HAP-1 (cell line): ENCODE measurements around the gene LRRC3C.
A peak's percentile ranks its signal among the peaks of the same experiment; 100 is the strongest.

Source experiments
- DNase-seq, 2 experiments: peaks; one replicate each; pipeline ENCODE4 v3.0.0-alpha.2; 2016 to 2020; ENCODE audit warnings: low spot score in 2 of 2
- H3K27me3 ChIP-seq: fragments of 250-450 bp; sonication (Bioruptor Pico); 2 replicates; pipeline ENCODE4 v1.5.1; 2020; ENCODE audit warnings: low read depth, mild to moderate bottlenecking, moderate library complexity
- H3K36me3 ChIP-seq: fragments of 250-450 bp; sonication (Bioruptor Pico); replicated peaks from 2 replicates; pipeline ENCODE4 v1.5.1; 2020; ENCODE audit warnings: mild to moderate bottlenecking
- H3K4me1 ChIP-seq: fragments of 250-450 bp; sonication (Bioruptor Pico); 2 replicates; pipeline ENCODE4 v1.5.1; 2020; ENCODE audit warnings: mild to moderate bottlenecking
- H3K4me3 ChIP-seq: fragments of 250-450 bp; sonication (Bioruptor Pico); 2 replicates; pipeline ENCODE4 v1.5.1; 2020; ENCODE audit warnings: mild to moderate bottlenecking, moderate library complexity
- H3K9me3 ChIP-seq: fragments of 250-450 bp; sonication (Bioruptor Pico); 2 replicates; pipeline ENCODE4 v1.5.1; 2020; ENCODE audit warnings: mild to moderate bottlenecking, moderate library complexity
- in situ Hi-C: fragments of 300-500 bp; cut with MboI; formaldehyde crosslinking; loops from 3 replicates; pipeline ENCODE4 v1.14.3; 2020; ENCODE audit warnings: low sequenced_read_pairs, inconsistent platforms, mixed read lengths

Gene LRRC3C

DNA sequence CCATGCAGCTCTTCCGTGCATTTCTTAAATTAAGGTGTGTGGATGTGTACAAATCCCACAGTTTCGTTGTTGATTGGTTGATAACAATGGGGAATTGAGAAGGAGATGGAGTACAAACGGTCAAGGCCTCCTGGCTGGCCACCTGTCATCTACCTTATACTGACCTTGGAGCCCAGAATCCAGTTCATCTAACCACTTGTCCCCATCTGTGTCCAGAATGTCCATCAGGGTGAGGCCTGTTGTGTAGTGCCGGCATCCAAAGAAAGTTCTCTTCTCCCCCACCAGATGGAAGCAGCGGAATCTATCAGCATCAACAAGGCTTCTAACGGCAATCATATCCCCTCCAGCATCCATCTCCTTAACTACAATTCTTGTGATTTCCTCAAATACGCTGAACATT is 10.6 kb upstream of the LRRC3C start:
- in situ Hi-C loops, result no loop called here
- Histone ChIP-seq H3K9me3 (no peaks in the 10 kb centered on the region), H3K27me3 (no peaks in the 10 kb centered on the region), H3K36me3 (peaks cover under 1% of the 10 kb centered on the region; the same call in 1 of the 2 replicates), H3K4me3 (no peak overlapping the region), H3K4me1 (no peaks in the 10 kb centered on the region)
- no peak for DNase-seq

DNA sequence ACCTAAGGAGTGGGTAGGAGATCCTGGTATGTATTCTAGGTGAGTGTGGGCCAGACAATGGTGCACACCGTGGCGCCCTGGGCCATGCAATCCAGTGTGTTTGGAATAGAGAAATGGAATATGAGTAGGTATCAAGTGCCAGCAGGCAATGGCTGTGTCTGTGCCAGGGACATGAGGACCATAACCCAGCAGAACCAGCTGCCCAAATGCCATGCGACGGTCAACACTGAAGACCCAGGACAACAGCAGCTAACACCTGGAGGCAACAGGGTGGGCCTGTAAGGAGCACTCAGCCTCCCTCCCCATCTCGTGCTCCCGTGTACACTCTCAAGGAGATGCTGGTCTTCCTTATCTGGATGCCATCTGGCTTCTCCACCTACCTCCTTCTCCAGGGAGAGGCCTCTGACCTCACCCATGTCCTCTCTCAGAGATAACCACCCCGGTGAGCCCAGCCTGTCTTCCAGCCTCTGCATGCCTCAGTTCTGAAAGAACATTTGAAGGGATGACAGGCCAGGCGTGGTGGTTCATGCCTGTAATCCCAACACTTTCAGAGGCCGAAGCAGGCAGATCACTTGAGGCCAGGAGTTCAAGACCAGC is 8.3 kb upstream of the LRRC3C start:
- Histone ChIP-seq H3K9me3 (no peaks in the 10 kb centered on the region), H3K4me3 (no peak overlapping the region), H3K27me3 (no peaks in the 10 kb centered on the region), H3K4me1 (no peaks in the 10 kb centered on the region), H3K36me3 (peaks cover 16% of the 10 kb centered on the region)
- in situ Hi-C loops, result no loop called here
- DNase-seq, result no peak

DNA sequence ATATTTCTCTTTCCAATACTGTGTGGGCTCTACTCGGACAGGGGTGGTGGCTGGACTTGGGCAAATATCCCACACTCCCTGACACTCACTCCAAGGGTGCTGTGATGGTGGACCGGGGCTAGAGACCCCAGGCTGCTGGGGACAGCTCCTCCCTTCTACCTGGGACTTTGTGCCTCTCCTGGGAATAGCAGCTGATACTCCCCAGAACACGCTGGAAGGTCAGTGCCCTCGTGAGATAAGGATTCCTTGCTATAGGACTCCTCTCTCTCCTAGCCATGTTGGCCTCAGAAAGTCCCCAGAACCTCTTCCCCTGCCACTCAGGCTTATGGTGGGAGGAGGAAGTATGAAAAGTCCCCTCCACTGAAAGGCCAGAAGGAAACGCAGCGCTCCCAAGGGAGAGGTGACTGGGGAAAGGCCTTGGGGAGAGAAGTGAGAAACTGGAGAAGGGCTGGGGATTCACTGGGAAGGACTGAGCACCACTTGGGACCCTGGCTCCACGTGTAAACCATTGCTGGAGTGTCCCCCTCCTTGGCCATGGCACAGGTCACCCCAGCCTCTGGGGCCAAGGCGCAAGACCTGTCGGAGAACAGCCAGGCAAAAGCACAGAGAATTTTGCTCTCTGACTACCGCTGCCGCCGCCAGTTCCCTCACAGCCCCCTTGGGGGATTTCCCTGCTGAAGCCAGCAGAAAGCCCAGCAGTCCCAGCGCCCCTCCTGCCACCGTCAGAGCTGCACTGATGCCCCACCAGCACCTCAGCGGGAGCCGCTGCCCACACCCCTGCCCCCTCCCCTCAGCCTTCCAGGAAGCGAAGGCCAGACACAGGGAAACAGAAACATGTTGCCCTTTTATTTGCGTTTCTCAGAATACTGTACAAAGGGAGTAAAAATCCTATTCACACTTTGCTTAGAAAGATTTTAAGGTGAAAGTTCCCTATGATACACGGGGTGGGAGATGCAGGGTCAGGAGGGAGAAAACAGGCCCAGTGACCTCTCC is 7.0 kb upstream of the LRRC3C start:
- H3K4me1 ChIP-seq, result no peaks in the 10 kb centered on the region
- H3K4me3 ChIP-seq, result no peak overlapping the region
- H3K36me3 ChIP-seq, result peaks cover 16% of the 10 kb centered on the region
- DNase-seq, result no peak
- no peaks in the 10 kb centered on the region for H3K27me3 ChIP-seq
- in situ Hi-C loops, result no loop called here
- H3K9me3 ChIP-seq, result no peaks in the 10 kb centered on the region

DNA sequence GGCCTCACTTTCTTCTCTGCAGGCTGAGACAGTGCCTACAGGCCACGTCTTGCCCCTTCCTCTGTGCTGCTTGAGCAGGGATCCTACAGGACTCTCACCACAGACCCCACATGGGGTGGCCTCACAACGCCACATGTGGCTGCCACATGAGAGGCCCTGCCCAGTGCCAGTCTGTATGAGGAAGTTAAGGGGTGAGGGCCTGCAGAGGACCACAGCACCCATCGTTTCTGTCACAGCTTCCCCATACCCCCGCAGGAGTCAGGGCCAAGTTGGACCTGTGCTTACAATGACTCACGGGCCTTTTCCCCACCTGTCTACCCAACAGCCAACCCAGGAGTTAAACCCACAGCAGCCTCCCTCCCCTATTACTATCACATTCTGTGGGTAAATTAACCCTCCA is 6.2 kb upstream of the LRRC3C start:
- in situ Hi-C loops, result no loop called here
- Histone ChIP-seq H3K27me3 (no peaks in the 10 kb centered on the region), H3K36me3 (peaks cover 16% of the 10 kb centered on the region), H3K9me3 (no peaks in the 10 kb centered on the region), H3K4me1 (peaks cover 3% of the 10 kb centered on the region; the same call in 1 of the 2 replicates), H3K4me3 (no peak overlapping the region)
- no peak for DNase-seq

DNA sequence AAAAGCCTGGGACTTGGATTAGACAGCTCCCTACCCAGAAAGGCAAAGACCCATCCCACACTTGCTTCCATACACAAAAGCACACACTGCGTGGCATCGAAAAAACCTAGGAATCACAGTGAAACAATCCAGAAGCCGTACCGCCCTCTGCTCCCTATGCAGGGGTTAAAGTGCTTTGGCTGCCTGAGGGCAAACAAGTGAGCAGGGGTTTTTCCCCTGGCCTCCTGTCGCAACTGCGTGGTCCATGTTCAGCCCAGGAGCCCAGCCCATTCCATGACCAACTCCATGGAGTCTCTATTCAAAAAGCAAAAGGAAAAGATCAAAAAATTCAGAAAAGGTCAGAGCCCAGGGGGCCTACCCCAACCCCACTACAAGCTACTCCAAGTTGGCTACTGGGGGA is 5.5 kb upstream of the LRRC3C start:
- peaks cover 4% of the 10 kb centered on the region; the same call in 1 of the 2 replicates for H3K4me1 ChIP-seq
- H3K36me3 ChIP-seq, result peaks cover 16% of the 10 kb centered on the region
- DNase-seq, result no peak
- H3K4me3 ChIP-seq, result no peak overlapping the region
- H3K9me3 ChIP-seq, result no peaks in the 10 kb centered on the region
- H3K27me3 ChIP-seq, result no peaks in the 10 kb centered on the region
- in situ Hi-C loops, result no loop called here

DNA sequence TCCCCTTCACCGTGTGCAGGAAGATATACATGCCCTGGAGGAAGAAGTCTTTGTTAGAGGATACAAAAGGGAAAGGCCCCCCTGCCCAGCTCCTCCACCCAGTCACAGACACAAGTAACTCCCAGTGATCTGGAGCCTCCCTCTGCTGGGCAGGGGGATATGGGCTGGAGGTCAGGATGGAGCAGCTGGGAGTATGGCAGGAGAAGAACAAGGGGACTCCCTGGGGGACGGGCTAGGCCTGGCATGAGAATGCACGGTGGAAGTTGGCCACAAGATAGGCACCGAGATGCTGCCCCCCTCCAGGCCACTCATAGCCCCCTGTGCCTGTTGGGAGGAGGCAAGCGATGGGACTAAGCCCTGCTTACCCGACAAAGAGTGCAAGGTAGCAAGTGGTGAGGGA is 4.3 kb upstream of the LRRC3C start:
- Histone ChIP-seq H3K27me3 (no peaks in the 10 kb centered on the region), H3K4me3 (no peak overlapping the region), H3K9me3 (no peaks in the 10 kb centered on the region), H3K36me3 (peaks cover 16% of the 10 kb centered on the region), H3K4me1 (peaks cover 4% of the 10 kb centered on the region; the same call in 1 of the 2 replicates)
- in situ Hi-C loops, result no loop called here
- DNase-seq, result no peak

DNA sequence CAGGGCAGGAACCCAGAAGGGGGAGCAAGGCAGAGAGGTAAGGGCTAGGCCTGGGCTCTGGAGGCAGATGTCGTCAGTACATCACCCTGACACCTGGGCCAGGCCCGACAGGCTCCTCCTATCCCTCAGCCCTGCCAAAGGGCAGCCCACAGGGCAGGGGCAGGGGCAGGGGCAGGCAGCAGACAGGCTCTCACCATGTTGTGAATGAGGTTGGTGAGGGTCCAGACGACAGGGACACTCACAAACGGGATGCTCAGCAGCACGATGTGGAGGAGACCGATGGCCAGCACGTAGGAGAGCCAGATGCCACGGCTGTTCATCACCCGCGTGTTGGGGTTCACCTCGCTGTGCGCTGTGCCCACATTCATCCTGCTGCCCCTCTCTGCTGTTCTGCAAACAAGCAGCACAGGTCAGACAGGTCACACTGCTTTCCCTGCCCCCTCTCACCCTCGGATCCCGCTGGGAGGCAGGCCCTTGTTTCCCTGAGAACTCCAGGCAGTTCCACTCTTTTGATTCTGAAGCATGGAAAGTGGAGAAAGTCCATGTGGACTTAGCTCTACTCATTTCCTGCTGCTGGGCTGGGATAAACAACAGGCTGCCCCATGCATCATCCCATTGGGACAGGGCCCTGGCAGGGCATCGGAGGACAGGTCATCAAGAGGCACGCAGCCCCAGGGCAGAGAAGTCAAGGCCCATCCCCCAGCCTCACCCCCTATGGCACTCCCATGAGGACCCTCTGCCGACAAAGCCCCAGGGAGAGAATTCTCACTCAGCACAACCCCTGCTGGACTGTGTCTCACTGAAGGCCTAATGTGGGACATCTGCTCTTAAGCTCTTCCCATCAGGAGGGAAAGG is 3.5 kb upstream of the LRRC3C start:
- in situ Hi-C loops, result no loop called here
- Histone ChIP-seq H3K4me3 (no peak overlapping the region), H3K4me1 (peaks cover 6% of the 10 kb centered on the region; the same call in 1 of the 2 replicates), H3K9me3 (no peaks in the 10 kb centered on the region), H3K27me3 (no peaks in the 10 kb centered on the region), H3K36me3 (peaks cover 16% of the 10 kb centered on the region)
- no peak for DNase-seq

DNA sequence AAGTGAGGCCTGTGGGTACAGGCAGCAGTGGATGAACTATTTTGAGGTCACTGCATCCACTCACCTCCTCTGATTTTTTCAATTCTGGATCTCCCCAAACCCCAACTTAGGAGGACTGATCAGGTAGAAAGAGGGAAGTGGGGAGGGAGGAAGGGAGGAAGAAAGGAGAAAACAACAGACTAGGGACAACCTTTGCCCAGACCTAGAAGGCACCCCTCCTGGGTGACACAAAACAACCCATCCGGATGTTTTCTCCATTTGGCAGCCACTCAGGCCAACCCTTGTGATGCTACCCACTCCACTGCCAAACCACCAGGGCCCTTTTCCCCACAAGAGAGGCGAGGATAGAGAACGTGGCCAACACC is 2.9 kb upstream of the LRRC3C start:
- no peaks in the 10 kb centered on the region for H3K27me3 ChIP-seq
- H3K4me3 ChIP-seq, result no peak overlapping the region
- in situ Hi-C loops, result no loop called here
- H3K4me1 ChIP-seq, result peaks cover 6% of the 10 kb centered on the region; the same call in 1 of the 2 replicates
- DNase-seq, result no peak
- H3K9me3 ChIP-seq, result no peaks in the 10 kb centered on the region
- H3K36me3 ChIP-seq, result peaks cover 16% of the 10 kb centered on the region

DNA sequence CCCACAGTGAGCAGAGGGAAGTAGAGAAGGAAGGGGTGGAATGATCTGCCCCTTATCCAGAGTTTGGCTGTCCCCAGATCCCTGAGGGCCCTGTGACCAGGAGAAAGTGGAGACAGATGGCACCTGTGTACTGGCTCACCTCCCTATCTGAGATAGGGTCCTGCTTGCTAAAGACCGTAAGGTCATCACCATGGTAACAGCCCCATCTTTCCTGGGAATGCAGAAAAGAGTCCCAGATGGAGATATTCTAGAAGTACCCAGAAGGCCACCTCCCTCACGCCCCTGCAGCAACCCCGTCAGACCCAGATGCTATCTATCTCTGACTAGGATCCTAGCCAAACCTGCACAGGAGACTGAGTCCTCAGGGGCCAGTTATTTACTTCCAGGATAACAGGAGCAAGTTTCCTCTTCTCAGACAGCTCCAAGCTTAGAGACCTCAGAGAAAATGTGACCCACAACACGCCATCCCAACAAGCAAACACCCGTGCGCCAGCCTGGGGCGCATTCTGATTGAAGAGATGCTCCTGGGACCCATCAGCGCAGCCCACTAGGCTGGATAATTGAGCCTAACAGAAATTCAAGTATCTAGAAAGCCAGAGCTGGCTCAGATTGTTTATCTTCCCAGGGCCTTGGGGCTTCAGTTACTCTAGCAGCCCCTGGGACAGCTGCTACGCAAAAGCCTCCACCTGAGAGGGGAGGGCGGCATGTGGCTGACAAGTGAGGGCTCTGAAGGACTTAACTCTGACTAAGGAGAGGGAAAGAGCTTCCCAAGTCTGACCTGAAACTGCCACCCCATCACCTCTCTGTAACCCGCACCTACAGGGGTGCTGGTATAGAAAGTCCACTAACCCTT is 2.0 kb upstream of the LRRC3C start:
- no peak overlapping the region for H3K4me3 ChIP-seq
- H3K27me3 ChIP-seq, result no peaks in the 10 kb centered on the region
- peaks cover 6% of the 10 kb centered on the region; the same call in 1 of the 2 replicates for H3K4me1 ChIP-seq
- no peaks in the 10 kb centered on the region for H3K9me3 ChIP-seq
- peaks cover 16% of the 10 kb centered on the region for H3K36me3 ChIP-seq
- DNase-seq, result no peak
- in situ Hi-C loops, result no loop called here

DNA sequence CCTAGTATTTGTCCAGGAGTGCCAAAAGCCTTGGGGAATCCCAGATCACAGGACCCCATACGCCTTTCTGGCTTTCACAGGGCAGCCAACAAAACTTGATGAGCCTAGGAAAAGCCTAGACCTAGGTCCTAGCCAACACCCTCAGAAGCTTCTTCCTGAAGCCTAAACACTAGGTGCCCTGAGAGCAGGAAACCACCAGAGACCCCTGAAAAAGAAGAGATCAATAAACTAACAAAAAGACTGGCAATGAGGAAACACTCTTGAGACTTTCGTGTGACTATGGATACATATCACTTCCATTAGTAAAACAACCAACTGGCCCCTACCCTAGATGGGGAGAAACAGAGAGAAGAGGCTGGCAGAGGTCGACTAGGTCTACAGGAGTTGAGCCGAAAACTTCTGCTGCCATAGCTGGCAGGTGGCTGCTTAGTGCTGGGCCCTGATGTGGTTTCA is 1.4 kb upstream of the LRRC3C start:
- no peak for DNase-seq
- Histone ChIP-seq H3K9me3 (no peaks in the 10 kb centered on the region), H3K4me3 (peak overlapping the region; percentile 90), H3K27me3 (no peaks in the 10 kb centered on the region), H3K4me1 (peaks cover 6% of the 10 kb centered on the region; the same call in 1 of the 2 replicates), H3K36me3 (peaks cover 16% of the 10 kb centered on the region)
- in situ Hi-C loops, result no loop called here

DNA sequence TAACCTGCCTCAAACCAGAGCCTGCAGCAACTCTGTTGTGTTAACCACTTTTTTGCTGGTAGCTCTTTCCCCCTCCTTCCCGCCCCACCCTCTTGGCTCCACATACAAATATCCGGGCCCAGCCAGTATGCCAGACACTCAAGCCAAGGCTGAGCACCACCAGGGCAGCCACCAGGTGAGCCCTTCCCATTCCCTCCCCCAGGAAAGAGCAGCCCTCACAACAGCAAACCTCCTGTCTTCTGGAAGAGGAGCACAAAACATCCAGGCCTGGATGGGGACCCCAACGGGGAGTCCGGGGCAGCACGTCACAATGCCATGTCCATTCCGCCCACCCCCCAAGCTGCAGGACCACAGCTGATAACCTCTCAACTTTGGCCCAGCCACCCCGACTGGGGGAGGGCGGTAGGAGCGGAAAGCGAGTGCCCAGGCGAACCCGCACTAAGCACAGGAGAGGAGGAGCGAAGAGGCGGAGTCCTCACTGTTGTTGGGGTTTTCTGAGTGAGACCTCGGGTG is 888 bp upstream of the LRRC3C start:
- peak in 1 of 2 experiments; percentile 40 for DNase-seq
- in situ Hi-C loops, result no loop called here
- Histone ChIP-seq H3K4me1 (peaks cover 6% of the 10 kb centered on the region; the same call in 1 of the 2 replicates), H3K27me3 (no peaks in the 10 kb centered on the region), H3K9me3 (no peaks in the 10 kb centered on the region), H3K4me3 (peak overlapping the region; percentile 90), H3K36me3 (peaks cover 16% of the 10 kb centered on the region)

DNA sequence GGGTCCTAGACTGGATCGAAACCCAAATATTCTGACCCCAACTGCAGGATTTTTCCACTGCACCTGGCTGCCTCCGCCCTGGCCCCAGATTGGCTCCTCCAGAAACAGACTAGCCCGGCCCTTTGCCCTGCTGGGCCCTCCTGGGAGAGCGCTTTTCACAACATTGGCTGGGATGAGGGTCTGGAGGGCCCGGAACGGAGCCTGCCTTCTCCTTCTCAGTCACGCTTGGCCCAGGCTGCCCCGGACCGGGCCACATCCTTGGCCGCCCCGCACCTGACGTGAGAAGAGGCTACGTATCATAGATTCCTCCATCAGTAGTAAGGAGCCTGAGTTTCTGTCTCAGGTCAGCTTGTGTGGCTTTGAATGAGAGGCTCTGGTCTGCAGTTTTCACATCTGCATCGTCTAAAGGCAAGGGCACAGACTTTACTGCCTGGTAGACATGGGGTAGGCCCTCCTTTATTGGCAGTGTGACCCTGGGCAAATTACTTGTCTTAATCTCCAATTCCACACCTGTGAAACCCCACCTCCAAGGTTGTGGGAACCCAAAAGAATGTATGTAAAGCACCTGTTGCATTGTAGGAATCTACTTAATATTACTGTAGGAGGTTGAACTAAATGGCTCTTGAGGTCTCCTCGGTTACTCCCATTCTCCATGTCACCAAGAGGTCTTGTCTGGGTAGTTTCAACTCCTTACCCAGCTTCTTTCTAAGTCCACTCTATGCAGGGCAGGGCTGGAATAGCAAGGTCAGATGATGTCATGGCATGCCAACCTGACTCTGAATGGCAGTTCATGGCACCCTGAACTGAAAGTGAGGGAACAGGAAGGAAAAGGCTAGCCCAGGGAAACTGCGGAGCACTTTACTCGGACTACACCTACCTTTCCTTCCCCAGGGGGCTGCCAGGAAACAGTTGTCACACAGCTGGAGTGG is 661 bp downstream of the LRRC3C start:
- in situ Hi-C loops, result no loop called here
- no peaks in the 10 kb centered on the region for H3K27me3 ChIP-seq
- H3K36me3 ChIP-seq, result 0 out of 2 replicates have a peak, but pooled peaks cover 3% of the 10 kb centered on the region
- peak overlapping the region; percentile 90 for H3K4me3 ChIP-seq
- no peaks in the 10 kb centered on the region for H3K9me3 ChIP-seq
- H3K4me1 ChIP-seq, result peaks cover 6% of the 10 kb centered on the region; the same call in 1 of the 2 replicates
- peak in 1 of 2 experiments; percentile 67 for DNase-seq
